DMS53 treated with DMSO at 0.1 percent for 48 hours (cell line): ENCODE results near the gene C1orf216.
"Not testable (repeated sequence)": the region's sequence is repeated elsewhere in the genome, so short reads cannot be mapped to it uniquely, and the experiment has no call there.

Source experiments
- DNase-seq: peaks from one replicate; lab custom pipeline; 2025; ENCODE audit not compliant: unreplicated experiment; lab: John Stamatoyannopoulos, UW

C1orf216 gene, protein sequence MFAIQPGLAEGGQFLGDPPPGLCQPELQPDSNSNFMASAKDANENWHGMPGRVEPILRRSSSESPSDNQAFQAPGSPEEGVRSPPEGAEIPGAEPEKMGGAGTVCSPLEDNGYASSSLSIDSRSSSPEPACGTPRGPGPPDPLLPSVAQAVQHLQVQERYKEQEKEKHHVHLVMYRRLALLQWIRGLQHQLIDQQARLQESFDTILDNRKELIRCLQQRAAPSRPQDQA

DNA sequence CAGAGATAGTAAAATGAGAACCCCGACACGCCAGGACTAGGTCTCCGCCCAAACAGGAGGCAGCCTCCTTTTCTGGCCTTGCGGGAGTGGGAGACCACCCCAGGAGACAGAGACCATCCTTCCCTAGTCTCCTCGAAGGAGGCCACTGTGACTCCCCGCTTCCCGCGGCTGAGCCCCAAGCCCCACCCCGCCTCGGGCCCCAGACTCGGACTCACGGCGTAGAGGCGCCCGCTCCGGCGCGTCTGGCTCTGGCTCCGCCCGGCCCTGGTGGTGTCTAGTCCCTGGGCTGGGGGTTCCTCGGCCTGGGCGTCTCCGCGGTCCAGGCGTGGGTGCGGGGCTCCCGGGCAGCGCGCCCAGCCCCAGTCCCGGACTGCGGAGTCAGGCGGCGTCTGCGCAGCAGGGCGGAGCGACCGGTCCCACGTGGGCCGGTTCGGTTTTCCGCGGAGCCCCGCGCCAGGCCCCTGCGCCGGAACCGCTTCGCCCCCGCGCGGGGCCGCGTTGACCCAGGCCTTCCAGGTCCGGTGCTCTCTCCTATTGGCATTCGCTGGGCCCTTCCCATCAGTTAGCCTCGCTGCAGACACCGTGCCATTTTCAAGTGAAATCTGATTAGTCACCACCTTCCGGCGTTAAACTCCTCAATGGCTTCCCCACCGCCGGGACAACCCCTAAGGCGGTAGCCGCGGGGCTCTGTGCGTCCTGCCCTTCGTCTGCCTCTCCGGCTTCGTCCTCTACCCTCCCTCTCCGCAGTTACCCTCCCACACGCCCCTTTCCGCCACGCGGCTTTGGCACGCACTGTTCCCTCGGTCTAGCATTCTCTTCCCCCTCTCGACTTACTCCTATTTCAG lies at the start of gene C1orf216:
Gene C1orf216, minus strand, starts transcription at position 393 of the 845 bp plus-strand sequence. CDS start 2,563 bp downstream, outside the sequence.
- DNase-seq, result peak; percentile 15

DNA sequence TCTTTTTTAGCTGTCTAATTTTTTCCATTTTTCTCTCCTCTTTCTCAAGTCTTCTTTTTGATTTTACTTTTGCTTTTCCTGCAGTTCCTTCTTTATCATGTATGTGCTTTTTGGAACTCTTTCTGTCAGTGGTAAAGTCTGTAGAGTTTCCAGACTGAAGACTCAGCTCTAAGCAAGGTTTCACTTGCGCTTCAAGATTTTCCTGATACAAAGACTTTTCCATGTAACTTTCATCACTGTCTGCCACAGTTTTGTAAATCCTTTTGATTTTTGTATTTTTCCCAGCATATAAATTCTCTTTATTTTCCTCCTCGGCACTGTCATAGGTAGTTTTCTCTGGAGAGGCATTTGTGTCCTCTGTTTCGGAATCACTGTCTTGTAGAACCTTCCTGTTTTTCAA lies 45.6 kb upstream of the C1orf216 start:
- no peak for DNase-seq

GRCh38 chr1:35763201-35763600 lies 44.5 kb upstream of the C1orf216 start:
- no peak for DNase-seq

DNA sequence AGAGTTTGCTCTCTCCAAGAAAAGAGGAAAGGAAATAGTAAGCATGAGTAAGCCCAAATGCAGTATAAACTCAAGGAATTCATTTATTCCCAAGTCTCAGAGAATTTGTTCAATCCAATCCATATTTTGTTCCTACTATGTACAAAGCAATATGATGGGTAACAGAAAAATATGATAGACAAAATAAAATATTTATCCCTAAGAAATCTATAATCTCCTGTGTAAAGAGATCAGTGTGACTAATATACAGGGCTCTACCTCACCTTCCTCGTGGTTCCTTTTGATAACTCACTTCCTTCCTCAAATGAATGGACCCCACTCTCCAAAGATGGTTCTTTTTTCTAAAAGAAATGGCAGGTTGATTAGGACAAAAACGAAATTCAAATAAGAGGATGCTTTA lies 43.5 kb upstream of the C1orf216 start:
- no peak for DNase-seq

DNA sequence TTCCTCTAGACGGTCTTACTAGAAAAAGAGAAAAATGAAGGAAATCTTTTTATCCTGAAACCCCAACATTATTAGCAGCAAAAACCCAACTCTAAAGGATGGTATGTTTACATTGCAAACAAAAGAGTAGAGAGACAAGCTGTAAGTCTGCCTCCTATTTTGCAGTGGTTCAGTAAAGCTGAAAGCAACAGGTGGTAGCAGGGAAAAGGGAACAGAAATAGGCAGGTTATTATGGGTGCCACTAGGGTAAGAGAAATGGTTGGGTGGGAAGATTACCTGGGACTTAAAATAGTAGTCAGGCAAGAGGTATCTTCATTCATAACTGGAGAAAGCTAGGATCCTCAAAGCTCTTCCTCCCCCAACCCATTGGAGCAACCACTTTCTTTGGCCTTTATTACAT lies 37.4 kb upstream of the C1orf216 start:
- DNase-seq, result no peak

- no peak for DNase-seq
Observed at GRCh38 chr1:35753626-35754260, 35.1 kb upstream of the C1orf216 start.

GRCh38 chr1:35748326-35748725 lies 29.6 kb upstream of the C1orf216 start:
- DNase-seq, result no peak

DNA sequence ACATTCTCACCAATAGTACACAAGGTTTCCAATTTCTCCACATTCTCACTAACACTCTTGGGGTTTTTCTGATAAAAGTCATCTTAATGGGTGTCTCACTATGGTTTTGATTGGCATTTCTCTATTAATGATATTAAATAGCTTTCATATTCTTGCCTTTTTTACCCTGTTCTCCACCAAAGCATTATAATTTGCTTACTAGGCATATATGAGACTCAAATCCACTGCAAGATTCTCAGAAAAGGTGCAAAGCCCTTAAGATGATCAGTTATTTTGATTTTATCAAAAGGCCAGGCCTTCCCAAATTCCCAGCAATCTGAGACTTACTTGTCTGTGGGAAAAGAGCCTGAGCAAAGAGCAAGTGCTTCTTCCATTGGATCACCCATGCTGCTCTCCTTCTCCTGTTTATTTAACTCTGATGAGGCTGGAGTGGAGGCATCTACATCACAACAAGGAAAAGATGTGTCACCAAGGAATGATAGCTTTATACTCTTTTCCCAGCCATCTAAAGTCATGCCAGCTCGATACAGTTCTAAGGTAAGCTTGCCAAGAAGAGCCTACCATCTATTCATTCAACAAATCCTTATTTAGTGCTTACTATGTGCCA lies 26.5 kb upstream of the C1orf216 start:
- no peak for DNase-seq

GRCh38 chr1:35737120-35737519 lies 18.4 kb upstream of the C1orf216 start:
- no peak for DNase-seq

- DNase-seq, result no peak
Observed at GRCh38 chr1:35727434-35728040, 8.9 kb upstream of the C1orf216 start.

GRCh38 chr1:35726450-35727433 lies 8.1 kb upstream of the C1orf216 start:
- peak; percentile 71 for DNase-seq

DNA sequence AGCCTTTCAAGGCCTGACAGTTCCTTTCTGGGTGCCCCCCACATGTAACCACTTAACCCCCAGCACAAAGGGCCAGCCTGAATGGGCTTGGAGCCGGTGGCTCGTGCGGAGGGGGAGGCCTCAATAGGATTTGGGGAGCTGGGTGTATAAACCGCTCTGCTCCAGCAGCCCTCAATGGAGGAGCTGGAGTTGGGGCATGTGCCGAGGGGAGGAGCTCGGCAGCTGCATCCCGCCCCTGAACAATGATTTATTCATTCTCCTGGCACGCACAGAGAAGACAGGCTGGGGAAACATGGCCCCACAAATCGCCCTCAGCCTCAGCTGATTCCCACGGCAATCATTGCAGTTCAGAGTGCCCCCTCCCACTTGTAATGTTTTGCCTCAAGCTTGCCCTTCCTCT lies 6.9 kb upstream of the C1orf216 start:
- DNase-seq, result no peak

DNA sequence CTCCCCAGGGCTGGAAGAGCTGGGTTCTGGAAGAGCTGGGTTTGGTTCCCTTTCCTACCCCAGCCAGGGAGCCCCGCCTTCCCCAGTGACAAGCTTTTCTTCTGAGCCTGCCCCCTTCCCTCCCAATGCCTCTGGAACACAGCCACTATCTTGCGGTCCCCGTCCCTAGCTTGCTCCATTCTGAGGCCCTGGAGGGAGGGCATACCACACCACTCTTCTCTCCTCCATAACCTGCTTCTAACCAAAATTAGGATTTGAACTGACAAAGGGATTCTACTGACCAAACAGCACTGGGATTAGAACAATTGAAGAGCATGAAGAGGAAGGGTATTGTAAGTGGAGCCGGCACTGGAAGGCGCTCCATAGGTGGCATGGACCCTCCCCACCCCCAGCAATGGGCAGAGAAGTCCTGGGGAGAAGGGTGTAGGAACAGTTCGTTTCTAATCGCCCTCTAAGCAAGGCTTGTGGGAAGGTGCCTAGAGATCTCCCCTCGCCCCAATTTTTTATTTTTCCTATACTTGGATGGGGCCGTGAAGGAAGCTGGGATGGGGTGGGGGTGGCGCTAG lies 690 bp downstream of the C1orf216 start:
- no peak for DNase-seq

DNA sequence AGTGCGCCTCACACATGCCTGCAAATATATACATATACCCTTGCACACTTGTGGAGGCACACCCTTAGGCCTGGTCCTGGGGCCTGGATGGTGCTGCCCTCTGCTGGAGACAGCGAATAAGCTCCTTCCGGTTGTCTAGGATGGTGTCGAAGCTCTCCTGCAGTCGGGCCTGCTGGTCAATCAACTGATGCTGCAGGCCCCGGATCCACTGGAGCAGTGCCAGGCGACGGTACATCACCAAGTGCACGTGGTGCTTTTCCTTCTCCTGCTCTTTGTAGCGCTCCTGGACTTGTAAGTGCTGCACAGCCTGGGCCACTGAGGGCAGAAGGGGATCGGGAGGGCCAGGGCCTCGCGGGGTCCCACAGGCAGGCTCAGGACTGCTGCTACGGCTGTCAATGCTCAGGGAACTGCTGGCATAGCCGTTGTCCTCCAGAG lies 3.1 kb downstream of the C1orf216 start:
- DNase-seq, result peak; percentile 87

GRCh38 chr1:35714921-35715567 lies 3.6 kb downstream of the C1orf216 start:
- DNase-seq, result no peak

GRCh38 chr1:35711098-35711497 lies 7.6 kb downstream of the C1orf216 start:
- DNase-seq, result not testable (repeated sequence)

DNA sequence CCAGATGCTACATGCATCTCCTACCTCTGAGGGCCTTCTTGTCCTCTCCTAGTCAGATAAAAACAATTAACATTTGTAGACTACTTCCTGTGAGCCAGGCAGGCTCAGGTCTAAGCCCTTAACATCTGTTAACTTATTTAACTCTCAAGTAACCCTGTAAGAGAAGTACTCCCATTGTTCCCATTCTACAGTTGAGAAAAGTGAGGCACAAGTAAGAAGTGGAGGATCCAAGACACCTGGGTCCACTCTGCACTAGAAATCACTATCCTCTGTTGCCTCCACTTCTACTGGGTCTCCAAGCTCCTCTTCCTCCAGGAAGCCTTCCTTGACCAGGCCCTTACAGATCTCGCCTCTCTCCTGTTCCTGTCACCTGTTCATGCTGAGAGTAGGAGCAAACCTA lies 9.7 kb downstream of the C1orf216 start:
- no peak for DNase-seq

GRCh38 chr1:35708441-35708921 lies 10.2 kb downstream of the C1orf216 start:
- no peak for DNase-seq
